ENCODE results near the gene HJURP. TPM values are rescaled to one million over a fixed set of nuclear protein-coding genes. Genes with fewer than 3 reads are reported as not detected.

Gene HJURP
- total and polyA plus RNA-seq, 9 of the 15 experiments (the other 6 are each of a cell fraction or from before 2014, with no cell fraction given) = 13.8 to 102 (median 28.3) TPM

DNA sequence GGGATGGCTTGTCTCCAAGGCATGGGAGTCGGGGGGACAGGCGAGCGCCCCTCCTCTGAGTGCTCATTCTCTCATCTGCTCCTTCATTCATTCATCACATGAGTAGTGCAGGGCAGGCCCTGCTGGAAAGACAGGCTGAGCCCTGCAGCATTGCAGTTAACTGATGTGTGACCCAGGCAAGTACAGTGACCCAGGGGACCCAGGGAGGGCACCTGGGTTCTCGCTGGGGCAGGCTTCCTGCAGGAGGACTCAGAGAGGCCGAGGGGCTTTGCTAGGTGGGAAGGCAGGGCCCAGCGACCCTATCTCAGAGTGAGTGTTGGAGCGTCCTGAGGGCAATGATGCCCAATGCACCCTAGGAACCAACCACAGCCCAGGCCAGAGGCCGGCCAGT, 30.6 kb downstream of the HJURP start:
- intact Hi-C loops (cut with micrococcal nuclease) = no loop called here
- H3K79me2 ChIP-seq (ENCODE audit: control insufficient read depth, insufficient read depth, low read length) = no peaks in the 10 kb centered on the region
- 0% methylated on average over 4 of the region's 8 CpGs for WGBS (ENCODE audit: insufficient coverage, low coverage, missing lambda C conversion rate)
- FAIRE-seq = no peak
- H4K20me1 ChIP-seq (replicated peaks; ENCODE audit: control insufficient read depth, insufficient read depth, low read length) = no peaks in the 10 kb centered on the region; the same call in 1 of the 2 replicates
- TF ChIP-seq, protein P1, sequence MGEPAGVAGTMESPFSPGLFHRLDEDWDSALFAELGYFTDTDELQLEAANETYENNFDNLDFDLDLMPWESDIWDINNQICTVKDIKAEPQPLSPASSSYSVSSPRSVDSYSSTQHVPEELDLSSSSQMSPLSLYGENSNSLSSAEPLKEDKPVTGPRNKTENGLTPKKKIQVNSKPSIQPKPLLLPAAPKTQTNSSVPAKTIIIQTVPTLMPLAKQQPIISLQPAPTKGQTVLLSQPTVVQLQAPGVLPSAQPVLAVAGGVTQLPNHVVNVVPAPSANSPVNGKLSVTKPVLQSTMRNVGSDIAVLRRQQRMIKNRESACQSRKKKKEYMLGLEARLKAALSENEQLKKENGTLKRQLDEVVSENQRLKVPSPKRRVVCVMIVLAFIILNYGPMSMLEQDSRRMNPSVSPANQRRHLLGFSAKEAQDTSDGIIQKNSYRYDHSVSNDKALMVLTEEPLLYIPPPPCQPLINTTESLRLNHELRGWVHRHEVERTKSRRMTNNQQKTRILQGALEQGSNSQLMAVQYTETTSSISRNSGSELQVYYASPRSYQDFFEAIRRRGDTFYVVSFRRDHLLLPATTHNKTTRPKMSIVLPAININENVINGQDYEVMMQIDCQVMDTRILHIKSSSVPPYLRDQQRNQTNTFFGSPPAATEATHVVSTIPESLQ (CRISPR knock-in tag; IDR thresholded peaks at IDR 0.05) = no peak
- no peak for TF ChIP-seq ZBTB1 (CRISPR knock-in tag; IDR thresholded peaks at IDR 0.05; ENCODE audit: borderline replicate concordance, low read depth)
- no peak for TF ChIP-seq OTX1 (CRISPR knock-in tag; IDR thresholded peaks at IDR 0.05)
- no peak for TF ChIP-seq TAF15 (IDR thresholded peaks at IDR 0.05; ENCODE audit: low read depth, low read length)
- no peak for TF ChIP-seq ZSCAN32 (CRISPR knock-in tag; IDR thresholded peaks at IDR 0.05)
- no peak for TF ChIP-seq ZNF3 (CRISPR knock-in tag; IDR thresholded peaks at IDR 0.05)
- TF ChIP-seq ZNF79 (CRISPR knock-in tag; IDR thresholded peaks at IDR 0.05; ENCODE audit: low read depth) = no peak
- TF ChIP-seq HDAC6 (IDR thresholded peaks at IDR 0.05; ENCODE audit: low read depth, low read length) = no peak
- TF ChIP-seq FIP1L1 (IDR thresholded peaks at IDR 0.05; ENCODE audit: low read depth, low read length, poor library complexity, severe bottlenecking) = no peak
- TF ChIP-seq TRIM28 (IDR thresholded peaks at IDR 0.05) = no peak
- no peak overlapping the region for H3K4me3 ChIP-seq
- no peaks in the 10 kb centered on the region for H3K9me1 ChIP-seq (ENCODE audit: control insufficient read depth, insufficient read depth, low read length)
- in situ Hi-C loops (cut with MboI) = no loop called here
- no peaks in the 10 kb centered on the region for H3K36me3 ChIP-seq (ENCODE audit: control insufficient read depth, insufficient read depth, low read length)
- no peak overlapping the region for H3K9ac ChIP-seq (ENCODE audit: insufficient read depth in 1 of 2, low read depth in 2 of 2, low read length in 2 of 2)
- no peak for ATAC-seq
- CTCF ChIA-PET (ENCODE audit: low intra/inter-chr PET ratio) = no interaction called here
- no peak overlapping the region for H2AFZ ChIP-seq (ENCODE audit: low read depth, low read length)
- no TSS peak for BruUV-seq (replicated peaks)
- DNase-seq (ENCODE audit: extremely low read depth in 1 of 4, low spot score in 3 of 4) = no peak
- no peaks in the 10 kb centered on the region for H3K9me3 ChIP-seq (replicated peaks; ENCODE audit: control insufficient read depth, insufficient read depth, low read depth, low read length)
- no peak overlapping the region for H3K27ac ChIP-seq (ENCODE audit: extremely low read depth, low read depth, low read length)
- H3K4me1 ChIP-seq (replicated peaks in 1 of 2; ENCODE audit: control insufficient read depth in 2 of 2, insufficient read depth in 2 of 2, low read length in 2 of 2) = peaks cover 0 to 3% of the 10 kb centered on the region in 2 experiments; a peak in 2 of 5 replicates
- H3K27me3 ChIP-seq (ENCODE audit: control insufficient read depth in 2 of 2, insufficient read depth in 2 of 2, low read length in 2 of 2) = peaks cover 2 to 45% of the 10 kb centered on the region in 2 experiments; a peak in 3 of 5 replicates
- H3K4me2 ChIP-seq (ENCODE audit: insufficient read depth, low read length) = no peak overlapping the region
- POLR2A ChIA-PET = interaction anchor here (0.6 to 1.1 kb wide), 3 partner anchors 11 to 188 kb away, joined by 3 read pairs; partner anchors contain the start of gene UGT1A10

Measured in K562 (cell line).